GM23248 (cell line): ENCODE data around the gene ALDH1L1.

Experiments
- EZH2 ChIP-seq: fragments of 200-600 bp; sonication (generic); IDR thresholded peaks from 2 replicates; pipeline ENCODE4 v1.6.1; 2018; ENCODE audit warnings: antibody characterized with exemption, mild to moderate bottlenecking; ENCODE audit not compliant: insufficient read depth, poor library complexity, severe bottlenecking
- EZH2phosphoT487 ChIP-seq: fragments of 200-600 bp; sonication (generic); IDR thresholded peaks from 2 replicates; pipeline ENCODE4 v1.6.1; 2018; ENCODE audit warnings: antibody characterized with exemption, moderate library complexity, mild to moderate bottlenecking, low read depth; ENCODE audit not compliant: insufficient read depth

DNA sequence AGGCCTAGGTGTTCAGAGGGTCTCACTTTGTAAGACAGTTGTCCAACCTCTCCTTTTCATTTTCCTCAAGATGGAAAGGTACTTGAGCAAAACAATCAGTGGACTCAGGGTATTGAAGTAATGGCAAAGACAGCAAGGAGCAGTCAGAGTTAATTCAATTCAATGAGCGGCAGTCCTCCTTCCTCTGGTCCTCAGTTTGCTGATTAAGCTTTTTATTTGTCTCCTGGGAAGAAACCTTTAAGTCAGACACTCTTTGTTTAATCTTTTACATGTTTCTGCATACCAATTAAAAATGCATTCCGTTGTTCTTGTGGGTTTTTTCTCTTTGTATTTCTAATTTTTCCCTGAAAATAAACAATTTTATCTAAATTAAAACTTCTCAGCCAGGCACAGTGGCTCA lies 18.9 kb upstream of the ALDH1L1 start:
- TF ChIP-seq EZH2phosphoT487 (no peak), EZH2 (no peak)
